Measurements from ENCODE around the gene PSMD13. TPM values are rescaled to one million over a fixed set of nuclear protein-coding genes. Genes with fewer than 3 reads are reported as not detected.
A peak's percentile ranks its signal among the peaks of the same experiment; 100 is the strongest.
"Not testable (repeated sequence)": the region's sequence is repeated elsewhere in the genome, so short reads cannot be mapped to it uniquely, and the experiment has no call there.

The PSMD13 gene
- total RNA-seq, 1 donor from 2014 or later = 94.1 TPM

DNA sequence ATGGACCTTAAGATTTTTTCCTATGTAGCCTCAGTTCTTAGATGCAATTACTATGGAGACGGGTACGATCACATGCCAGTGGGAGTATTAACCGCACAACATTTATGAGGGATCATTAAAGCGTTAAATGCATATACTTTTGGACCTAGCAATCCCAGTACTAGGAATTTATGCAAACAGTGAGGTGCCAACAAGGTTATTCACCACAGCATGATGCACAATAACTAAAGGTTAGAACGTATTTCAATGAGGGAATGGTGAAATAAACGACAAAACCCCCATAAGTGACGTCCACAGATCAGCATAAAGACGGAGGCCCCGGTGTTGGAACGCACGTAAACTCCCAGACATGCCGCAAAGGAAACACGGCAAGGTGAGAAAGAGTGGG, 1.2 kb upstream of the PSMD13 start:
- DNase-seq = no peak
- TF ChIP-seq CTCF (IDR thresholded peaks at IDR 0.05; ENCODE audit: borderline replicate concordance) = no peak
- H3K9me3 ChIP-seq (replicated peaks) = no peaks in the 10 kb centered on the region
- H3K4me1 ChIP-seq = peaks cover 51% of the 10 kb centered on the region
- intact Hi-C loops (cut with micrococcal nuclease) = no loop called here
- peak overlapping the region; percentile 99 for H3K27ac ChIP-seq (replicated peaks)
- no peaks in the 10 kb centered on the region for H3K27me3 ChIP-seq (ENCODE audit: low read depth)
- H3K36me3 ChIP-seq = peaks cover 14% of the 10 kb centered on the region
- H3K4me3 ChIP-seq = peak overlapping the region; percentile 99

GRCh38 chr11:235997-236773, 591 bp upstream of the PSMD13 start, which contains the start of gene SIRT3:
TSS of gene SIRT3 (minus strand) at chr11:236342. CDS start at chr11:236328, 14 bp downstream.
- peak; percentile 85 for DNase-seq
- Histone ChIP-seq H3K4me3 (peak within 1 kb of the TSS; percentile 99), H3K36me3 (peaks cover 19% of the 10 kb centered on the region), H3K27ac (replicated peaks) (peak within 1 kb of the TSS; percentile 99), H3K4me1 (peaks cover 55% of the 10 kb centered on the region), H3K9me3 (replicated peaks) (no peaks in the 10 kb centered on the region), H3K27me3 (ENCODE audit: low read depth) (no peaks in the 10 kb centered on the region)
- TF ChIP-seq CTCF (IDR thresholded peaks at IDR 0.05; ENCODE audit: borderline replicate concordance) = peak; percentile 47
- intact Hi-C loops (cut with micrococcal nuclease) = no loop called here

DNA sequence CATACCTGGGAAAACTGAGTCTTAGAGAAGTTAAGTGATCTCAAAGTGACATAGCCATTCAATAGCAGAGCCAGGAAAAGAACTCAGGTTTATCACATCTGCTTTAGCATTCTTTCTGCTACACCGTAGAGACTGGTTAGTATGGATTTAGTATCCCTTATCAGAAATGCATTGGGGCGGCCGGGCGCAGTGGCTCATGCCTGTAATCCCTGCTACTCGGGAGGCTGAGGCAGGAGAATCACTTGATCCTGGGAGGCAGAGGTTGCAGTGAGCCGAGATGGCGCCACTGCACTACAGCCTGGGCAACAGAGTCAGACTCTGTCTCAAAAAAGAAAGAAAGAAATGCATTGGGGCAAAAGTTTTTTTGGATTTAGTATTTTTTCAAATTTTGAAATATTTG, 1.6 kb downstream of the PSMD13 start:
- peaks cover 67% of the 10 kb centered on the region for H3K4me1 ChIP-seq
- H3K36me3 ChIP-seq = peaks cover 30% of the 10 kb centered on the region
- H3K27ac ChIP-seq (replicated peaks); H3K9me3 ChIP-seq (replicated peaks); intact Hi-C loops (cut with micrococcal nuclease); DNase-seq; H3K27me3 ChIP-seq (ENCODE audit: low read depth): not testable (repeated sequence)
- peak overlapping the region; percentile 99 for H3K4me3 ChIP-seq

DNA sequence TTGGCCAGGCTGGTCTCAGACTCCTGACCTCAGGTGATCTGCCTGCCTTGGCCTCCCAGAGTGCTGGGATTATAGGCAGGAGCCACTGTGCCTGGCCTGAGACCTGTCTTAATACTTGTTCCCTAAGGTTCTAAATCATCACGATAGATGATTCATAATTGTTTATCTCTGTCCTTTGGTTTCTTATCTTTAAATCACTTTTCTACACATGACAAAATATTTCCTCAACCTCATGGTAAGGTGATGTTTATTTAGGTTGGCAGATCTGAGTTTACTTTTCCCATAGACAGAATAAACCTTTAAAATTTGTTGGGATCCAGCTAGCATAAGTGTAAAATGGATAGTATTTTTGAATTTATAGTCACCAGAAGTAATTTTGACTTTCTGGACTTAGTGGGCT, 3.5 kb downstream of the PSMD13 start:
- no peaks in the 10 kb centered on the region for H3K9me3 ChIP-seq (replicated peaks)
- TF ChIP-seq CTCF (IDR thresholded peaks at IDR 0.05; ENCODE audit: borderline replicate concordance) = no peak
- H3K36me3 ChIP-seq = peaks cover 50% of the 10 kb centered on the region
- peaks cover 57% of the 10 kb centered on the region for H3K4me1 ChIP-seq
- intact Hi-C loops (cut with micrococcal nuclease) = no loop called here
- DNase-seq = no peak
- H3K27ac ChIP-seq (replicated peaks) = no peak overlapping the region
- no peak overlapping the region for H3K4me3 ChIP-seq
- H3K27me3 ChIP-seq (ENCODE audit: low read depth) = no peaks in the 10 kb centered on the region

DNA sequence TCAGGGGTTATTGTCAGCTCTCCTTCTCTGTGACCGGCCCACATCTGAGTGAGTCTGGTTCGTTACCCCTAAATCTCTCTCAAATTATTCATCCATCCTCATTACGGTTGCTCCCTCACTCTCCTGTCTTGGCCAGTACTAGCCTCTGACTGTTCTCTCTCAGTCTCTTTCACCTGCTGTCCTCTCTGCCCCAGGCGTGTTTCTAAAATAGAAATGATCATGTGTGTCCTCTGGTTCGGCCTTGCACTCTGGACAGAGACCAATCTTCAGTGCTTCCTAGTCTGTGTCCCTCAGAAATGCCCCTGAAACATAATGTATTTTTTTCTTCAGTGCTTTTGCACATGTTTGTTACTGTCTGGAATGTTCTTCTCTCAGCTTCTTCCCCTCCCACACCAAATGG, 4.9 kb downstream of the PSMD13 start:
- peaks cover 61% of the 10 kb centered on the region for H3K36me3 ChIP-seq

More for the DNA sequence above, 4.9 kb downstream of the PSMD13 start:
- Histone ChIP-seq H3K27me3 (ENCODE audit: low read depth) (no peaks in the 10 kb centered on the region), H3K9me3 (replicated peaks) (no peaks in the 10 kb centered on the region), H3K4me1 (peaks cover 47% of the 10 kb centered on the region), H3K4me3 (peak overlapping the region; percentile 15), H3K27ac (replicated peaks) (peak overlapping the region; percentile 86)
- intact Hi-C loops (cut with micrococcal nuclease) = no loop called here
- TF ChIP-seq CTCF (IDR thresholded peaks at IDR 0.05; ENCODE audit: borderline replicate concordance) = no peak
- DNase-seq = no peak

Measured in left ventricle myocardium inferior (tissue), 1 donor.